Common myeloid progenitor, CD34-positive (primary cell): ENCODE data around the gene SUSD6.

Source experiments
- CTCF ChIA-PET: fragments of 350-600 bp; sonication (Branson Sonifier 250); formaldehyde crosslinking; loops from one replicate; lab custom pipeline; 2021; ENCODE audit warnings: antibody characterized with exemption; lab: Charles Lee
- POLR2A ChIA-PET: fragments of 350-600 bp; sonication (Branson Sonifier 250); formaldehyde crosslinking; loops from one replicate; lab custom pipeline; 2021; ENCODE audit warnings: antibody characterized with exemption; lab: Charles Lee
- DNase-seq, 3 donors: peaks; one replicate each; pipeline versions ENCODE4 v3.0.0 to v3.0.0-alpha.2; 2013
- H3K27ac ChIP-seq, 2 experiments: 1 replicate in 1 of 2; 2 replicates in 1 of 2; pipeline ENCODE4 v1.7.0; 2013; ENCODE audit warnings: inconsistent platforms in 2 of 2, low read length in 2 of 2, mild to moderate bottlenecking in 2 of 2, low read depth in 1 of 2, moderate library complexity in 1 of 2; ENCODE audit not compliant: severe bottlenecking in 2 of 2, insufficient read depth in 1 of 2, poor library complexity in 1 of 2
- H3K27me3 ChIP-seq, 5 experiments: replicated peaks in 2 of 5; 1 replicate in 3 of 5; 2 replicates in 2 of 5; pipeline versions ENCODE4 v1.6.1 to v1.7.0; 2013; ENCODE audit warnings: low read length in 4 of 5, mild to moderate bottlenecking in 2 of 5, moderate library complexity in 2 of 5, inconsistent platforms in 1 of 5; ENCODE audit not compliant: insufficient read depth in 5 of 5, control insufficient read depth in 4 of 5
- H3K36me3 ChIP-seq, 4 experiments: 1 replicate in 2 of 4; 2 replicates in 2 of 4; pipeline versions ENCODE4 v1.6.1 to v1.7.0; 2013; ENCODE audit warnings: low read length in 3 of 4, control low read depth in 1 of 4, mild to moderate bottlenecking in 1 of 4; ENCODE audit not compliant: control insufficient read depth in 4 of 4, insufficient read depth in 4 of 4
- H3K4me1 ChIP-seq, 4 experiments: 1 replicate in 3 of 4; 2 replicates in 1 of 4; pipeline versions ENCODE4 v1.6.1 to v1.7.1; 2013; ENCODE audit warnings: low read length in 3 of 4, mild to moderate bottlenecking in 3 of 4, control low read depth in 1 of 4, inconsistent platforms in 1 of 4, moderate library complexity in 1 of 4; ENCODE audit not compliant: control insufficient read depth in 4 of 4, insufficient read depth in 4 of 4; ENCODE audit errors: control extremely low read depth in 1 of 4
- H3K4me3 ChIP-seq, 7 experiments: 1 replicate in 4 of 7; 2 replicates in 3 of 7; pipeline versions ENCODE4 v1.5.1 to v1.7.0; 2013; ENCODE audit warnings: mild to moderate bottlenecking in 7 of 7, low read length in 6 of 7, moderate library complexity in 6 of 7, inconsistent platforms in 2 of 7, low read depth in 2 of 7, control low read depth in 1 of 7; ENCODE audit not compliant: insufficient read depth in 4 of 7, control insufficient read depth in 1 of 7; ENCODE audit errors: extremely low read depth in 1 of 7
- H3K9me3 ChIP-seq, 5 experiments: 1 replicate in 4 of 5; 2 replicates in 1 of 5; pipeline versions ENCODE4 v1.6.1 to v1.7.1; 2013; ENCODE audit warnings: low read length in 4 of 5, mild to moderate bottlenecking in 2 of 5, inconsistent platforms in 1 of 5, low read depth in 1 of 5, moderate library complexity in 1 of 5; ENCODE audit not compliant: control insufficient read depth in 4 of 5, insufficient read depth in 2 of 5; ENCODE audit errors: control extremely low read depth in 1 of 5
- WGBS: methylation state at CpG from one replicate; pipeline ENCODE4 v1.1.5; 2013; ENCODE audit not compliant: insufficient coverage; 5-methylcytosine and 5-hydroxymethylcytosine counted together

SUSD6 gene

DNA sequence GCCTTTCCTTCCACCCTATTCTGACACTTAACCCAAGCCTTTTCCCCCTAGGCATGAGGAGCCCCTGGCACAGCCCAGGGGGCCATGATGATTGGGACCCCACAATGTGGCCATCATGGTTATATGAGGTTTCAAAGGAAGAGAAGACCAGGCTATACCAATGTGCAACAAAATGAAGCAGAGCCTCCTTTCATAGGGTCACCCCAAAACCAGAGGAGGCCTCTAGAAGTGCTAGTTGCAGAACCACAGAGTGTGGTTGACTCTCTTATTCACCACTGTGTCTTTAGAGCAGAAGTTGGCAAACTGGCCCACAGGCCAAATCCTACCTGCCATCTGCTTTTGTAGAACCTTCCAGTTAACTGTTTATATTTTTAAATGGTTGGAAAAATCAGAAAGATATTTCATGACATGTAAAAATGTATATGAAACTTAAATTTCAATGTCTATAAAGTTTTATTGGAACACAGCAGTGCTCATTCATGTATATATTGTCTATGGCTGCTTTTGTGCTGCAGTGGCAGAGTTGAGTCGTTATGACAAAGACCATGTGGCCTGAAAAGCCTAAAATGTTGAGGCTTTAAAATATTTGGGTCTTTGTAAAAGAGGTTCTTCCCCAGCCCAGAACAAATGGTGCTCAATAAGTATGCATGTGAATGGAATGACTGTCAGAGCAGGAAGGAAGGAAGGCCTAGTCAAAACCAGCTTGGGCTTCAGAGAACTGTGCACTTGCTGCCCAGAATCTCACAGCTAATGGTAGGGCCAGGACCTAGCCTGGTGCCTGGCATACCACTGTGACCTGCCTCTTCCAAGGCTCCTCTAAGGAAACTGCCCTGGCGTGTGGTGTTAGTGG, 49.2 kb downstream of the SUSD6 start:
- H3K27ac ChIP-seq = no peak overlapping the region
- WGBS = 100% methylated on average over 1 of the region's 2 CpGs
- ChIA-PET CTCF (no interaction called here), POLR2A (no interaction called here)
- H3K4me1 ChIP-seq = peaks cover 0 to 26% (median 1%) of the 10 kb centered on the region in 4 experiments
- peaks cover 12 to 36% (median 27%) of the 10 kb centered on the region in 4 experiments for H3K36me3 ChIP-seq
- H3K4me3 ChIP-seq = no peak overlapping the region
- H3K27me3 ChIP-seq = no peaks in the 10 kb centered on the region
- DNase-seq = no peak
- no peaks in the 10 kb centered on the region for H3K9me3 ChIP-seq

GRCh38 chr14:69661194-69661537, 49.8 kb downstream of the SUSD6 start:
- Histone ChIP-seq H3K4me3 (no peak overlapping the region), H3K4me1 (peaks cover 0 to 26% (median 1%) of the 10 kb centered on the region in 4 experiments), H3K36me3 (peaks cover 12 to 36% (median 27%) of the 10 kb centered on the region in 4 experiments), H3K9me3 (no peaks in the 10 kb centered on the region), H3K27ac (no peak overlapping the region), H3K27me3 (no peaks in the 10 kb centered on the region)
- no peak for DNase-seq
- ChIA-PET POLR2A (no interaction called here), CTCF (no interaction called here)
- no CpG with 5 or more reads among the region's 1 CpG for WGBS

DNA sequence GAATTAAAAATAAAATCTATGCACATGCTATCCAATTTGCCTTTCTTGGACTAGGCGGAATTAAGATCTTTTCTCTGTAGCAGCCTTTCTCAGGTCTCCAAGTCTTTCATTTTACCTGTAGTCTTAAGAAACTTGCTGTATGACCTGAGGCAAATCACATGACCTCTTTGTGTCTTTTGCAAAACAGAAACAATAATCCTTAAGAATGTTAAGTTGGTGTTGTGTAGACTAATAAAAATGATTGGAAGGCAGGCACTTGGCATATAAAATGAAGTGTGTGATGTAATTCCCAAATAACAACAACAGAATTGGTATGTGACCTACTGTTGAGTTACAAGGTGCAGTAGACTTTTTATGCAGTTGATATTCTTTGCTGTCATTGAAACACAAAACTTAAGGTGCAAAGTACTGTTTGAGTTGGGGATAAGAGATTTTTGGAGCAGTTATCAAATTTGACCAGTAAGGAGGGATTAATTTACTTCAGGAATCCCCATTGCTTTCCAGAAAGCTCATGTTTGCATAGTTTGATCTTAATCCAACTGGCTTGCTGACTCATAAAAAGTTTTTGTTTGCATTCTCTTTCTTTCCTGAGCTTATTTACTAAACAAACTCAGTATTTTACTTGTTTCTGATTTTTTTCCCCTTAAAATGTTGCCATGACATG, 51.4 kb downstream of the SUSD6 start:
- no peaks in the 10 kb centered on the region for H3K9me3 ChIP-seq
- ChIA-PET CTCF (interaction anchor here (1.3 kb wide), 1 partner anchor 12 kb away, joined by 3 read pairs; no protein-coding TSS in a partner anchor), POLR2A (no interaction called here)
- H3K4me3 ChIP-seq = no peak overlapping the region
- no peak overlapping the region for H3K27ac ChIP-seq
- peaks cover 12 to 38% (median 27%) of the 10 kb centered on the region in 4 experiments for H3K36me3 ChIP-seq
- DNase-seq = no peak
- H3K4me1 ChIP-seq = peaks cover 0 to 33% (median 11%) of the 10 kb centered on the region in 4 experiments
- no peaks in the 10 kb centered on the region for H3K27me3 ChIP-seq
- 100% methylated on average over 1 of the region's 1 CpG for WGBS

DNA sequence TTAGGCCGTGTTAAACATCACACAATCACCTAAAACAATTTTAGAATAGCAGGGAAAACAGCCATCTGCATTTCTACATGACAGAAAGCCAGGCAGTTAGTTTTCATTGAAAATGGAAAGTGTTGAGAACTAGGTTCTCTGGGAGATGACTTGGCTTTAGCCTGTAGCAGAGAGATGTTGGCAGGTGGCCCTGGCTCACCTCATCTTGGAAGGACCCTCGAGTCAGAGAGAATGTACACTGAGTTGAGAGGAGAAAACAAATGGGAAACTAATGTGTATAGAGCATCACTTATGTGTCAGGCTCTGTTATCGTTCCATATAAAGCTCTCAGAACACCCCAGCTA, 51.9 kb downstream of the SUSD6 start:
- H3K27me3 ChIP-seq = no peaks in the 10 kb centered on the region
- CTCF ChIA-PET = interaction anchor here (1.3 kb wide), 1 partner anchor 13 kb away, joined by 3 read pairs; no protein-coding TSS in a partner anchor
- POLR2A ChIA-PET = no interaction called here
- H3K9me3 ChIP-seq = no peaks in the 10 kb centered on the region
- H3K27ac ChIP-seq = no peak overlapping the region
- DNase-seq = no peak
- peaks cover 0 to 31% (median 15%) of the 10 kb centered on the region in 4 experiments for H3K4me1 ChIP-seq
- WGBS = 92% methylated on average over 2 of the region's 3 CpGs
- H3K36me3 ChIP-seq = peaks cover 11 to 40% (median 27%) of the 10 kb centered on the region in 4 experiments
- H3K4me3 ChIP-seq = no peak overlapping the region

- ChIA-PET POLR2A (interaction anchor here (0.5 kb wide), 1 partner anchor 604 kb away, joined by 3 read pairs; no protein-coding TSS in a partner anchor), CTCF (interaction anchor here (1.0 to 1.2 kb wide), 2 partner anchors 9 to 67 kb away, joined by 3 to 4 read pairs; no protein-coding TSS in a partner anchor)
- WGBS = 92% methylated on average over 2 of the region's 4 CpGs
- no peak for DNase-seq
- peaks cover 5 to 32% (median 19%) of the 10 kb centered on the region in 4 experiments for H3K36me3 ChIP-seq
- peaks cover 0 to 26% (median 16%) of the 10 kb centered on the region in 4 experiments for H3K4me1 ChIP-seq
- no peak overlapping the region for H3K4me3 ChIP-seq
- H3K27ac ChIP-seq = no peak overlapping the region
- no peaks in the 10 kb centered on the region for H3K27me3 ChIP-seq
- H3K9me3 ChIP-seq = no peaks in the 10 kb centered on the region
Measured at GRCh38 chr14:69664265-69664664, 52.9 kb downstream of the SUSD6 start.

DNA sequence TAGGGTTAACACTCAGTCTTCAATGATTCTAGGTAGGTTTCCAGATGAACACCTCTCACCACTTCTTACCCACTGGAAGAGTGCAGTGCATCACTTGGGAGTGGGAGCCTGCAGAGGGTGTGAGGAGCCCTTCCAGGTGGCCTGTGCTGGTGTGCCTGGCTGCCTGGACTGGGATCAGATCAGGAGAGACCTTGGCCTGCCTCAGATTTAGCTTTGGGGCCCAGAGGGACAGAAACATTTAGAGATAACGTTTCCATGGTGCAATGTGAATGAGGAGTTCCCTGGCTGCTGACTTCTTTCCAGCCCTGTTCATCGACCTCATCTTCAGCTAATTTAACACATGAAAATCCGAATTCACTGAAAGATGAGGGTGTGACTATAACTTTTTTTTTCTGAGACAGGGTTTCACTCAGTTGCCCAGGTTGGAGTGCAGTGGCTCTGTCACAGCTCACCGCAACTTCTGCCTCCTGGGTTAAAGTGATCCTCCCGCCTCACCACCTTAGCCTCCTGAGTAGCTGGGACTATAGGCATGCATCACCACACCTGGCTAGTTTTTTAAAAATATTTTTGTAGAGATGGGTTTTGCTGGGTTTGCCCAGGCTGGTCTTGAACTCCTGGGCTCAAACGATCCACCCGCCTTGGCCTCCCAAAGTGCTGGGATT, 53.6 kb downstream of the SUSD6 start:
- CTCF ChIA-PET = interaction anchor here (0.8 to 1.2 kb wide), 3 partner anchors 8 to 68 kb away, joined by 3 to 4 read pairs (median 3); no protein-coding TSS in a partner anchor
- Histone ChIP-seq H3K9me3 (no peaks in the 10 kb centered on the region), H3K4me1 (peaks cover 0 to 32% (median 18%) of the 10 kb centered on the region in 4 experiments), H3K27me3 (no peaks in the 10 kb centered on the region), H3K27ac (no peak overlapping the region), H3K36me3 (peaks cover 2 to 26% (median 14%) of the 10 kb centered on the region in 4 experiments), H3K4me3 (no peak overlapping the region)
- no peak for DNase-seq
- POLR2A ChIA-PET = no interaction called here
- WGBS = 100% methylated on average over 2 of the region's 7 CpGs
